Esophagus (tissue), 2 donors: ENCODE results near the gene IP6K2. TPM values are rescaled to one million over a fixed set of nuclear protein-coding genes. Genes with fewer than 3 reads are reported as not detected.

Experiments
- H3K27ac ChIP-seq, 2 donors: one replicate each; pipeline ENCODE4 v1.5.1; 2013; ENCODE audit warnings: low read depth in 2 of 2, mild to moderate bottlenecking in 2 of 2, inconsistent platforms in 1 of 2, low read length in 1 of 2, moderate library complexity in 1 of 2
- H3K27me3 ChIP-seq, 2 donors: one replicate each; pipeline ENCODE4 v1.6.1; 2013; ENCODE audit warnings: low read length in 2 of 2, control low read depth in 1 of 2, mild to moderate bottlenecking in 1 of 2; ENCODE audit not compliant: insufficient read depth in 2 of 2, control insufficient read depth in 1 of 2
- H3K36me3 ChIP-seq, 2 donors: one replicate each; pipeline ENCODE4 v1.6.1; 2013; ENCODE audit warnings: low read length in 1 of 2; ENCODE audit not compliant: control insufficient read depth in 2 of 2, insufficient read depth in 2 of 2
- H3K4me1 ChIP-seq, 2 donors: one replicate each; pipeline ENCODE4 v1.6.1; 2013; ENCODE audit warnings: low read length in 1 of 2; ENCODE audit not compliant: control insufficient read depth in 2 of 2, insufficient read depth in 2 of 2
- H3K4me3 ChIP-seq, 2 donors: one replicate each; pipeline ENCODE4 v1.5.1; 2013; ENCODE audit warnings: low read length in 2 of 2, mild to moderate bottlenecking in 2 of 2, low read depth in 1 of 2, moderate library complexity in 1 of 2
- H3K9me3 ChIP-seq, 2 donors: one replicate each; pipeline ENCODE4 v1.6.1; 2013; ENCODE audit warnings: mild to moderate bottlenecking in 2 of 2, low read depth in 1 of 2, low read length in 1 of 2, moderate library complexity in 1 of 2; ENCODE audit not compliant: control insufficient read depth in 2 of 2, insufficient read depth in 1 of 2
- WGBS, 2 donors: extraction: QIAGEN DNeasy Blood & Tissue Kit; methylation state at CpG; one replicate each; pipeline ENCODE4 v1.1.7; 2013; 5-methylcytosine and 5-hydroxymethylcytosine counted together
- polyA plus RNA-seq, 2 donors: library from polyadenylated mRNA; stranded (reverse); fragments of 200-250 nt; gene quantifications; one replicate each; pipeline ENCODE4 v1.2.3, GENCODE V29; 2013
- donor health status: healthy with polysubstance abuse.
- donor health status: Bipolar disorder and iron deficiency.

Gene IP6K2
- polyA plus RNA-seq, 2 donors = 67.8 to 110 TPM

- H3K27me3 ChIP-seq = no peaks in the 10 kb centered on the region
- H3K9me3 ChIP-seq = no peaks in the 10 kb centered on the region
- H3K4me3 ChIP-seq = peak within 1 kb of the TSS; percentile 62 to 86
- peak within 1 kb of the TSS; percentile 90 to 95 for H3K27ac ChIP-seq
- 0 to 1% methylated on average over 69 to 97 of the region's 97 CpGs for WGBS, 2 donors
- peaks cover 2 to 9% of the 10 kb centered on the region in 2 donors for H3K4me1 ChIP-seq
- peaks cover 8 to 42% of the 10 kb centered on the region in 2 donors for H3K36me3 ChIP-seq
These were observed 31.2 kb downstream of the IP6K2 start, which contains the start of gene NCKIPSD for GRCh38 chr3:48685603-48686511. Gene NCKIPSD, minus strand, starts transcription at chr3:48685915. Its CDS starts 108 bp downstream, at chr3:48685807.

- peaks cover 10 to 44% of the 10 kb centered on the region in 2 donors for H3K36me3 ChIP-seq
- WGBS, 2 donors = 11 to 12% methylated on average over 13 of the region's 13 CpGs
These were observed 31.8 kb downstream of the IP6K2 start for GRCh38 chr3:48685293-48685602.

GRCh38 chr3:48684480-48685143, 32.4 kb downstream of the IP6K2 start:
- peaks cover 2 to 9% of the 10 kb centered on the region in 2 donors for H3K4me1 ChIP-seq
- WGBS, 2 donors = 47 to 57% methylated on average over 7 of the region's 7 CpGs
- H3K4me3 ChIP-seq = peak overlapping the region in 1 of 2 donors; percentile 62
- H3K9me3 ChIP-seq = no peaks in the 10 kb centered on the region
- peaks cover 10 to 48% of the 10 kb centered on the region in 2 donors for H3K36me3 ChIP-seq
- no peaks in the 10 kb centered on the region for H3K27me3 ChIP-seq
- no peak overlapping the region for H3K27ac ChIP-seq

More at GRCh38 chr3:48685293-48685602, 31.8 kb downstream of the IP6K2 start:
- Histone ChIP-seq H3K9me3 (no peaks in the 10 kb centered on the region), H3K4me1 (peaks cover 2 to 9% of the 10 kb centered on the region in 2 donors), H3K4me3 (peak overlapping the region; percentile 62 to 86), H3K27me3 (no peaks in the 10 kb centered on the region), H3K27ac (peak overlapping the region; percentile 90 to 95)

GRCh38 chr3:48684054-48684349, 33.0 kb downstream of the IP6K2 start:
- WGBS, 2 donors = 72% methylated on average over 8 of the region's 8 CpGs
- Histone ChIP-seq H3K27me3 (no peaks in the 10 kb centered on the region), H3K4me3 (no peak overlapping the region), H3K36me3 (peaks cover 10 to 47% of the 10 kb centered on the region in 2 donors), H3K9me3 (no peaks in the 10 kb centered on the region), H3K27ac (no peak overlapping the region), H3K4me1 (peaks cover 2 to 9% of the 10 kb centered on the region in 2 donors)

- H3K27me3 ChIP-seq = no peaks in the 10 kb centered on the region
- no peaks in the 10 kb centered on the region for H3K9me3 ChIP-seq
- H3K36me3 ChIP-seq = peaks cover 7 to 48% of the 10 kb centered on the region in 2 donors
- H3K4me3 ChIP-seq = no peak overlapping the region
- WGBS, 2 donors = 90 to 92% methylated on average over 9 of the region's 9 CpGs
- H3K27ac ChIP-seq = no peak overlapping the region
- H3K4me1 ChIP-seq = peaks cover 2 to 9% of the 10 kb centered on the region in 2 donors
These were observed 34.2 kb downstream of the IP6K2 start for GRCh38 chr3:48682786-48683185.

- Histone ChIP-seq H3K4me1 (peaks cover 2 to 9% of the 10 kb centered on the region in 2 donors), H3K36me3 (peaks cover 7 to 45% of the 10 kb centered on the region in 2 donors), H3K27me3 (no peaks in the 10 kb centered on the region), H3K4me3 (no peak overlapping the region), H3K9me3 (no peaks in the 10 kb centered on the region), H3K27ac (no peak overlapping the region)
- 96% methylated on average over 17 of the region's 17 CpGs for WGBS, 2 donors
These were observed 34.9 kb downstream of the IP6K2 start for GRCh38 chr3:48681974-48682610.

GRCh38 chr3:48681541-48681880, 35.5 kb downstream of the IP6K2 start:
- WGBS, 2 donors = 92 to 95% methylated on average over 6 to 7 of the region's 7 CpGs
- H3K27me3 ChIP-seq = no peaks in the 10 kb centered on the region
- H3K36me3 ChIP-seq = peaks cover 7 to 44% of the 10 kb centered on the region in 2 donors
- no peak overlapping the region for H3K4me3 ChIP-seq
- no peaks in the 10 kb centered on the region for H3K9me3 ChIP-seq
- H3K27ac ChIP-seq = no peak overlapping the region
- peaks cover 2 to 9% of the 10 kb centered on the region in 2 donors for H3K4me1 ChIP-seq

- H3K4me1 ChIP-seq = peaks cover 2 to 7% of the 10 kb centered on the region in 2 donors
- WGBS, 2 donors = 93 to 96% methylated on average over 17 of the region's 17 CpGs
- H3K36me3 ChIP-seq = peaks cover 7 to 47% of the 10 kb centered on the region in 2 donors
- no peaks in the 10 kb centered on the region for H3K27me3 ChIP-seq
- no peak overlapping the region for H3K27ac ChIP-seq
- H3K4me3 ChIP-seq = no peak overlapping the region
- no peaks in the 10 kb centered on the region for H3K9me3 ChIP-seq
These were observed 36.0 kb downstream of the IP6K2 start for GRCh38 chr3:48680811-48681540.
